ENCODE results near the gene CUX1.

GRCh38 chr7:101838837-101839483 lies 21.5 kb downstream of the CUX1 start:
- TF ChIP-seq POLR2A (IDR thresholded peaks at IDR 0.05) = no peak
- no peak for TF ChIP-seq CTCF (IDR thresholded peaks at IDR 0.05)

Data from esophagus squamous epithelium (tissue), 4 donors.